GM18867 (cell line): ENCODE data around the gene RPS6KA4.

Experiments
- ATAC-seq: cut with Tn5 transposase; IDR thresholded peaks from one replicate; pipeline ENCODE4 v1.9.1; 2021; ENCODE audit warnings: mild to moderate bottlenecking, moderate library complexity; ENCODE audit not compliant: unreplicated experiment

The RPS6KA4 gene

DNA sequence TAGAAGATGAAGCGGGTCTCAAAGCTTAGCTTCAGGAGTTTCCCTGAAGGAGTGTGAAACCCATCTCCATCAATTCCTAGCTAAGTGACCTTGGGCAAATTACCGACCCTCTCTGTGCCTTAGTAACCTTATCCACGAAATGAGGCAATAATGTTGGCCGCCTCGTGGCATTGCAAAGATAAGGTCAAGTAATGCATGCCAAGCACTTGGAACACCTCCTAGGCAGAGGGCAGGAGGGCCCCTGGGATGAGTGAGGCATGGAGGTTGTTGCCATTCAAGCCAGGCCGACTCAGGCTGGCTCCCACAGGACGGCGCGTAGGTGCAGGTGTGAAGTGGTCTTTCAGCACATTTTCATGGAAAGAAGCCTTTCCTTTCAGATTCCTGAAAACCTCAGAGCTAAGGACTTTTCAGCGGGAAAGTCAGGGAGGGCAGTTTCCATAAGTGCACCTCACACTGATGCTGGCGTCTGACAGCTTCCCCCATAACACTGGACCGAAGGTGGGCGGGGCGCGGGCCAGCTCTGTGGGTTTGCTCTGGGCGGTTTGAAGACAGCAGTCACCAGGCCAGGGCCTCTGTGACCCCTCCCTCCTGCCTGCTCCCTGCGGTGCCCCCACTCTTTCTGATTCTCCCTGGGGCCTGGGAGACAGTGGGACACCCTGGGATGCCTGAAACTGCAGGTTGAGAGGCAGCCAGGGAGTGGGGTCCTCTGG lies 25.2 kb downstream of the RPS6KA4 start:
- no peak for ATAC-seq

DNA sequence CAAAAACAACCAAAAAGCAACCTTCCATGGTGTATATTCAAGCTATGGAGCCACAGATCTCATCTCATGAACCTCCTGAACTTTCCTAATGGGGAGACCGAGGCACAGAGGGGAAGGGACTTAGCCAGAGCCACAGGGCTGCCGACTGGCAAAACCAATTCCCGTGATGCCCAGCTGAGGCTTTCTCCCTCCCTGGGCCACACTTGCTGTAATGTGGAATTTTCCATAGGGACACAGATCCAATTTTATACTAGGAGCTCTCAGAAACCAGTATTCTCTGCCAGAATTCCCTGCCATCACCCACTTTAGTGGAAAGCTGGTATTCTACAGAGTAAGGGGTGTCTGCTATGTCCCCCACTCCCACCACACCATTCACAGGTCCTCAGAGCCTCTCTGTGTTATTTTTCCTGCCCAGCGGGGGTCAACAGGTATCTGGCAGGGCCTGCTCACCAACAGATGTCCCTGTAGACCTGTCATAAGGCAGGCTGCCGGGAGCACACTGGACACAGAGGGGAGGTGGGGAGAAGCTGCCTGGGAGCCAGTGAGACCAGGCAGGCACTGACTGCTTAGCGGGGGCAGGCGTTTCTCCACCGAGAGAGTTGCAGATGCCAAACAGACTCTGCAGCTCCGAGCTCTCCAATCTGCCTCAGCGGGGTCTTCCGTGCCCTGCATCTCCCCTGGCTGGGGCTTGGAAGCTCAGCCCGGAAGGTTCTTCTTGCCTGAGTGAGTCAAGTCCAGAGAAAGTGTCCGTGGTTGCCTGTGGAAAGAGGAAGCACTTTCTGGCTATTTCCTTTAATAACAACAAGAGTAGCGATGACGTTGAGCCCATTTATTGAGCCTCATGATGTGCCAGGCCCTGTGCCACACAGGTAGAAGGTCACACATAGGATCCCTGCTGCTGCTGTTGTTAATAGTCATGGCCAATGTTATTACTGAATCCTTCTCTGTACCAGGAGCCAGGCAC lies 26.3 kb downstream of the RPS6KA4 start:
- no peak for ATAC-seq

DNA sequence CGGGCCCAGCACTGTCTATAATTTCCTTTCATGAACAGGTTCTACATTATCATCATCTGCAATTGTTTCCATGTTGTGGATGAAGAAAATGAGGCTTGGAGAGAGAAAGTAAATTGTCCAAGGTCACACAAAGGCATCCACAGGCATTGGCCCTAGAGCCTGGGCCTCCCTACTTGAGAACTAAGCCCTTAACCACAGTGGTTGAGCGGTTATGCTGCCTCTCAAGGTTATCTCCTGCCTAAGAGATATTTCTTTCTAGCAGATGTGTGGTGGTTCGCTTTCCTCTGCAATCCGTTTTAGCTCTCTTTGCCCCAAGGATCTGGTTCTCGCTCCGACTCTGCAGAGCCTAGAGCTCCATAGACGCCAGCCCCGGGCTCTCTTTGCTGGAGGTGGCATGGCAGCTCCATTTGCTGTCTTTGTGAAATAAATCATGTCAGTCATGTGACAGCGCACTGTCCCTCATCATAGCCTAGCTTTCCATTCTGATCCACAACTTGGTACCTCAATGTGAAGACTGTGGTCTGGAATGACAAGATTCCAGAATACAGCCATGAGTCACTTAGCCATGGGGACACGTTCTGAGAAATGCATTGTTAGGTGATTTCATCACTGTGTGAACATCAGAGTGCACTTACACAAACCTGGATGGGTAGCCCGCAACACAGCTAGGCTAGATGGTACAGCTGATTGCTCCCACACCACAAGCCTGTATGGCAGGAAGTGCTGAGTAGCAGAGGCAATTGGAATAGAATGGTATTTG lies 27.2 kb downstream of the RPS6KA4 start:
- ATAC-seq: no peak

DNA sequence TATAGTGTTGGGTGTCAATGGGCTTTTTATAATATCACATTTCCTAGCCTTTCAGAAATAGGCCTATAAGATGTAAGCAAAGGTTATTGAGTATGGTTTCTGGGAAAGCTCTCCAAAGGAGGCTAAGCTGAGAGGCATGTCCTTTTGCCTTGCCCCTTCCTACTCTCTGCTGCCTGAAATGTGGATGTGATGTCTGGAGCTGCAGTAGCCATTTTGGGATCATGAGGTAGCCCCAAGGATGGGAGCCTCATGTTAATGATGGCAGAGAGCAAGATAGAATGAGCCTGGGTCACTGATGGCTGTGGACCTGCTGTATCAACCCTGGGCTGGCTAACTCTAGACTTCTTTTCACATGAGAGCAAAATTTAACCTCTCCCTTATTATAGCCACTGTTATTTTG lies 29.0 kb downstream of the RPS6KA4 start:
- no peak for ATAC-seq

DNA sequence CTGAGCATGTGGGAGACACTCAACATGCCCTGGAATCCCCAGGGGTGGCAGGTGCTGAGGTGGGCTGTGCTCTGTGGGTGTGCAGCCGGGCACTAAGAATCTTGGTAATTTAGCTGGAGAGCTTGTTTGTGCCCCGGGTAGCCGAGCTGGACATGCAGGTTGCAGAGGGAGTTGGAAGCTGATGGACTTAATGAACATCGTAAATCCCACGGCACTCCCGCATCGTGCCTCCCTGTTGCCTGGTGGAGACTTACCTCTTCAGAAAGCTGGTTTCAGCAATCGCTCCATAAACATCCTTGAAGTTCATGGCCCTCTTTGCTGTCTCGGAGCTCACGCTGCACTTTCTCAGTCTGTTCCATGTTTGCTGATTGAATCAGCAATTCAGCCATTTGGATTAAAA lies 29.9 kb downstream of the RPS6KA4 start:
- ATAC-seq: no peak

DNA sequence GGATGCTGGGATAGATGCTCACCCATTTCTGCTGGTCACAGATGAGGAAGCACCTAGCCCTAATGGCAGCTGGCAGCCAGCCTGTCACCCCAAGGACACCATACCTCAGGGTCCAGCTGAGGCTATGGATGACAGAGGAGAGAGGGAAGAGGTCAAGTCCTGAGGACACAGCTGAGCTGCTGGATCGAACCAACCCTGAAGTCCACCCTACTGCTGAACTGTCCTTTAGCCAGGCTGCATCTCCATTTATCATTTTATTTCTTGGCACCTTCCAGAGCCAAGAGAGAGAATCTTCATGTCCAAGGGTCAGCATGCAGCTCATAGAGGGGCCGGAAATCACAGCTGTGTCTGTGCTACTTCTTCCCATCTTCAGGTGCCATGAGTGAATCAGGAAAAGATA lies 30.9 kb downstream of the RPS6KA4 start:
- ATAC-seq: no peak

DNA sequence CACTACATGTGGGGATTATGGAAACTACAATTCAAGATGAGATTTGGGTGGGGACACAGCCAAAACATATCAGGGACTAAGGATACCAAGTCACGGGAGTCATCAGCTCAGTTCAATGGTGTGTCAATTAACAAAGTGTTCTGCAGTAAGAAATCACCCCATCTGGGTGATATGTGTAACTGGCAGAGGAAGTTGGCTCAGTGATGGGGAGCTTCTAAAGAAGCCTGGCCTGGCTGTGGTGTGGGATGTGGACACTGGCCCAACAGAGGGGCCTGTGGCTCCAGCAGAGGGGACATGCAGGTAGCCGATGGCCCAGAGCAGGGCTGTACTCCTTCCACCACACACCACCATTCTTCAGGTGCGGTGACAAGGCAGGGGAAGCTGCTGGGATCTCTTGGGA lies 31.6 kb downstream of the RPS6KA4 start:
- no peak for ATAC-seq

DNA sequence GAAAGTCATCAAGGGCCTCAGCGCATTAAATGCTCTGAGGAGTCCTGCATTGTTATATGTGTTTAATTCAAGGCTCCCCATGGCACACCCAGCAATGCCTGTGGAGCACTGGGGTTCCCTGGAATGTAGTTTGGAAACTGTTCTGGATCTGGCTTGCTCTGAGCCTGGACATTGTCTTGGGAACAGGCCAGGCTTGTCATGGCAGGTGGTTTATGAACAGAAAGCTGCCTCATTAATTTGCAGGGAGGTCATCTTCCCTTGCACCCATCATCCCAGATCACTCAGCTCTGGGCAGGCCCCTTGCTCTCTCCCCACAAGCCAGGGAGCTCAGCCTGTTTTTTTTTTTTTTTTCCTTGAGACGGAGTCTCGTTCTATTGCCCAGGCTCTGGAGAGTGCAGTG lies 32.9 kb downstream of the RPS6KA4 start:
- no peak for ATAC-seq

DNA sequence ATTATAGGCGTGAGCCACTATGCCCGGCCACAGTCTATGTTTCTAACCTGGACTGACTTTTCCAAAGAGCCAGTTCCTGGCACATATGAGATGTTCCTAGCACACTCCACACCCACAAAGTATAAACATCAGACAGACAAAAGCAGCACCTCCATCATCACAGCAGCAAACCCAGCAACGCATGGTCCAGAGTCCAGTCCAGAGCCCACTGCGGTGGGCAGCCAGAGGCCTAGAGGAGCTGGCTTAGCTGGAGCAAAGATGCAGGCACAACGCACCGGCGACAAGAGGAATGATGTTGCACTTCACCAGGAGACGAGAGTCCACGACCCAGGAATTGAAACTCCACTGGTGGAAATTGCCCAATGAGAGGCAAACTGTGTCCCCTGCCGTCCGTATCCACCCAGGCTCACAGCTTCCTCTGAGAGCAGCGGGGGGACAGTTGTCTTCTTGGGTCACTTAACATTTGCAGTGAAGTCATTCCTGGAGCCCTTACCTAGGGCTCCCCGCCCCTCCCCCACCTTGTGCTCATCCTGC lies 36.6 kb downstream of the RPS6KA4 start:
- no peak for ATAC-seq

DNA sequence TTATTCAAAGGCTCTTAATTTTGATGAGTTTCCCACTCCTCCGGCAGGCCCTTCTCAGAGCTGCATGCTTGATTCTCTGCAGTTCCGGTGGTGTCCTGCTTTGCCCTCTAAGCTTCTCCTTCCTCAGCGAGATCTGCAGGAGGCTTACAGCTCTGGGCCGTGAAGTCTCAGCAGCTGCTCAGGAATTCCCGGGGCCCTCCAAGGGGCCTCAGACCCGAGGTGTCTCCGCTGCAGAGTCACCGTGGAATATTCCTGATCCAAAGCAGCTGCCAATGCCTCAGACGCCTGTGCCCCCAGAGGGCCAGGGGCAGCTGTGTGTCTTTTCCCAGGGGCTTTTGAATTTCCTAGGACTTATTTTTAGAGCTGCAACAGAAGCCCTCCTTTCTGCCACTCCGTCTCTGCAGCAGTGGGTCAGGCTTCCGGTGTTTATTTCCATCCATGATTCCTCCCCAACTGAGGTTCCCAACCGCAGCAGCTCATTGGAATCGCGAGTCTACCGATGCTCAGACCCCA lies 37.2 kb downstream of the RPS6KA4 start:
- no peak for ATAC-seq

DNA sequence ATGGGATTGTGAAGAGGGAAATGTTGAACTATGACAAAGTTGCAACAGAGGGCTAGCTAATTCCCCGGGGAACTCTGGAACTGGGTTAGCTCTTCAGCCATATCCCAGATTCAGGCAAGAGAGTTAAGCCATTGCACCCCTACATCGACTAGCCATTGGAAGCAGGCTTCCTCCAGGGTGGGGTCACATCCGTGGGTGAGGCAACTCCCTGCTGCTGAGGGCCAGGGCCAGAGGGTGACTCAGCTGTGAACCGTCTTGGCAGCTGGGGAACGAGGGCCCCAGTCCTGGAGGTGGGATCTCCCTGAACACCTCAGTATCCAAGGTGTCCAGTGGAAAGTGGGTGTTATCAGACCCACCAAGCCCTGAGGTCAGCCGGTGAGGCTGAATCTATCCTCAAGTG lies 41.1 kb downstream of the RPS6KA4 start:
- no peak for ATAC-seq

DNA sequence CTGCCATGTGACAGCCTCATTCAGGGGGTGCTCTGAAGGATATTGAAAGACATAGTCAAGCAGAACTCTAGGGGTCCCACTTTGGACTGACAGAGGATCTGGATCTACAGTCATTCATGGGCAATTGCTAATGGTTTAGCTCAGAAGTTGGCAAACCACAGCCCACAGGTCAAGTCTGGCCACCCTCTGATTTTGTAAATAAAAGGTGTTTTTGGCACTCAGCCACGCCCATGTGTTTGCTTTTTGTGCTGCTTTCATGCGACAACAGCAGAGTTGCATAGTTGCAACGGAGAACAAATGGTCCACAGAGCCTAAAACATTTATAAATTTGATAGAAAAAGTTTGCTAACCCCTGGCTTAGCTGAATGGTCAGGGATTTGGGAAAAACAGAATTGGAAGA lies 41.7 kb downstream of the RPS6KA4 start:
- no peak for ATAC-seq

DNA sequence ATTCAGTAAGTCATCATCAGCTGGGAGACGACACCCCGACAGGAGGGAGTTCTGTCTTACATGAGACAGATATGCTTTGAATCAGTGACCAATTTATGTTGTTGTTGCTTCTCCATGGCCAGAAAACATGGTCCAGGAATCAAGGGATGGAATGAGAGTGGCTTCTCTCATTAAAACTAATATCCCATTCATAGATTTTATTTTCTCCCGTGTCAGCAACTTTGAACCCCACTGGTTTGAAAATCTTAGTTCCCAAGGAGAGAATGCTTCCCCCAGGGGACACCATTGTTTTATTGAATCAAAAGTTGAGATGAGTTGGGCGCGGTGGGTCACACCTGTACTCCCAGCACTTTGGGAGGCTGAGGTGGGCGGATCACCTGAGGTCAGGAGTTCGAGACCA lies 42.8 kb downstream of the RPS6KA4 start:
- ATAC-seq: no peak

DNA sequence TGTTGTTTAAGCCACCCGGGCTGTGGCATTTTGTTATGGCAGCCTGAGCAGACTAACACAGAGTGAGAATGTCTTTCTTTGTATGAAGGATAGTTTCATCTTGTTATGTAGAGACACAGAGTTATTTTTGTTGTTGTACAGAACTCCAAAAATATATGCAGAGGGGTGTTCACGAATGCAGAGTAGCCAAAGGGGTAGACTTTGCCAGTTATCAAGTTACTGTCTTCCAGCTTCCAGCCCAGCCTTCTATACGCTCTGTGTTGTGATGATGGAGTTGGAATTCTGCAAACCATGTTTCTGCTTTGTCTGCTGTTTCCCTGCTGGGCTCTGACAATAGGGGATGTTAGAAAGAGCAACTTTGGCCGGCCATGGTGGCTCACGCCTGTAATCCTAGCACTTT lies 44.1 kb downstream of the RPS6KA4 start:
- no peak for ATAC-seq

DNA sequence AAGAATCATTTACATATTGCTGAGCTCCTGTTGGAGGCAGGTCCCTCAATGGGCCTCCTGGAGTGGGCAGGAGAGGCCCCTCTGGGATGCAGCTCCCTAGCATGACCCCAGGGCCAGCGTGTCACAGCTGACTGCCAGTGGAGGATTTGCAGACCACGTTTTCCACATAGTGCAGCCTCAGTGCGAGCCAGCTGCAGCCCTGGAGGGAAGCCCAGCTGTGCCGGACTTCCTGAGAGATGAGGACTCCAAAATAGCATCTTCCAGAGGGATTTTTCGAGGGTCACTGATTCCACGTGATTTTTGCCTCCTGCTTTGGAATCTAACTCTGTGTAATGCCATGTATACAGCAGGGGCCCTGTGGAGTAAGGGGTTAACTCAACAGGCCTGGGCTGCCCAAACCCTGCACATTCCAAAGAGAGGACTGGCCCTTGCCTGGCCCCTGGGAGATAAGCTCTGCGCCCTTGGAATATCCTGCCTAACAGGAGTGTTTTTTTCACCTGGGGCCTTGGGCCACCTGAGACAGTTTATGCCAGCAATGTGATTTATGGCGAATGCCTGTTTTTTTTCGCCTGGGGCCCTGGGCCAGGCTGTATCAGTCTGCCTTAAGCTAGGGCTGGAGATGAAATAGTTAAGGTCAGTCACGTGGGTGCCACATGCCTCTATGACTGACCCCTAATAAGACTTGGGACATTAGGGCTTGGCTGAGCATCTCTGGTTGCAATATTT lies 47.4 kb downstream of the RPS6KA4 start:
- ATAC-seq: no peak

DNA sequence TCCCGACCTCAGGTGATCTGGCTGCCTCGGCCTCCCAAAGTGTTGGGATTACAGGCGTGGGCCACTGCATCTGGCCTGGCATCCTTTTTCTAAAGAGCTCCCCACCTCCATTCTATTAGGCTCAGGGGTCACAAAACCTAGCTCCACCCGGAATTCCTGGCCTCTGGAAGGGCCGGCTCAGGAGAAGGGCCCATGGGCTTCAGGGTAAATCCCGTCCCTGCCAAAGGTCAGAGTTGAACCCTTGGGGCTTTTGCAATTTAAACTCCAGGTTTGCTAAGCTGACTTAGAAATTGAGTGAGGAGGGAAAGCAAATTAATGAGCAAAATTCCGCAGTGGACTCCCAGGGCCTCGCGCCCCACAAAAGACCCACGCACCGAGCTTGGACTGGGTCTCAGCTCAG lies 48.3 kb downstream of the RPS6KA4 start:
- no peak for ATAC-seq

DNA sequence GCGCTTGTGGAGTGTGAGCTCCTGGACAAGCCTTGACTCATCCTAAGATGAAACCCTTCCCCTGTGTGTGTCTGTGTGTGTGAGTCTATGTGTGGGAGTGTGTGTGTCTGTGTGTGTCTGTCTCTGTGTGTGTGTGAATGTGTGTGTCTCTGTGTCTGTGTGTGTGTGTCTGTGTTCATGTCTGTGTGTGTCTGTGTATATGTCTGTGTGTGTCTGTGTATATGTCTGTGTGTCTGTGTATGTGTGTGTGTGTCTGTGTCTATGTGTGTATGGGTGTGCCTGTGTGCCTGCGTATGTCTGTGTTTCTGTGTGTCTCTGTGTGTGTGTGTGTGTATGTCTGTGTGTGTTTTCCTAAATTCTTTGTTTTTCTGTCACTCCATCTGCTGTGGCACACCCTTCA lies 48.7 kb downstream of the RPS6KA4 start:
- no peak for ATAC-seq

DNA sequence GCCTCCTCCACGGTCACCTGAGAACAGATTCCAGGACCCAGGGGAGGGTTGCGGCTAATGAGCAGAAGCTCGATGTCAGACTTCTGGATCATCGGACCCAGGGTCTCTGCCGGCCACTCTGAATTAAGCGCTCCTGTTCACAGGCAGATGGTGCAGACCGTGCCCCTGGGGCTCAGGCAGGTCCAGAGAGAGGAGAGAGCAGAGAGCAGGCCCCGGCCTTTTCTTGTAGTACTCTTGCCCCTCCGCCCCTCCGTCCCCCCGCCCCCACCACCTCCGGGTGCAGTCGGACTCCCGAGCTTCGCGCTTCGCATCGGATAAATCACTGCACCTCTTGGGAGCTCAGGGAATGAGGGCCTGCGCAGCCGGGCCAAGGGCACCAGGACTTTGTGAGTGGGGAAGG lies 50.3 kb downstream of the RPS6KA4 start:
- ATAC-seq: no peak

DNA sequence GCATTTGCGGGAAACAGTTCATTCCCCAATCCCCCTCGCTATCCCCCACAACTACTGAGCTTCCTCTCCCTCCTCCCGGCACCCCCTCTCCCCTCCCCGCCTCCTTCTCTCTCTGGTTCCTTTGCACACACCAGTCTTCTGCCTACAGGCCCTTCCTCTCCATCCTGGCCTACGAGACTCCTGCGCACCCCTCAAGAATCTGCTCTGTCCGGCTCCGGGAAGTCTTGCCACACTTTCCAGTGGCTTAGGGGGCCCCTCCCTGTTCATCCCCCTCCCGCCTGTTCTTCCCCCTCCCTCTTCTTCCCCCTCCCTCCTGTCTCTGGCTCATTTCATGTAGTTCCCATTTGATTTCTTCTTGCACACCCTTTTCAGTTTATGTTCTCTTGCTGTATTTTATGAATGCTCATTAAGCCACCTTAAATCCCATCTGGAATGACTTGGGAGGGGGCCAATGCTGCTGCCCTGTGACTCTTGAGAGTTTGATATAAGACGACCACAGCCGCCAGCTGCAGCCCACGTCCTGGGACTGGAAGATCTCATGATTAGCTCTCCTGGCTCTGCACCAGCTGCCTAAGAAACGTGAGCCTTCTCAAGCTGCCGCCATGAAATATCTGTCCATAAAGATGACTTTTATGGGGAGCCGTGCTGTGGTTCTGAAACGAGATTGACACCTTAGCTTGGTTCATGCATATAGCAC lies 50.9 kb downstream of the RPS6KA4 start:
- no peak for ATAC-seq

DNA sequence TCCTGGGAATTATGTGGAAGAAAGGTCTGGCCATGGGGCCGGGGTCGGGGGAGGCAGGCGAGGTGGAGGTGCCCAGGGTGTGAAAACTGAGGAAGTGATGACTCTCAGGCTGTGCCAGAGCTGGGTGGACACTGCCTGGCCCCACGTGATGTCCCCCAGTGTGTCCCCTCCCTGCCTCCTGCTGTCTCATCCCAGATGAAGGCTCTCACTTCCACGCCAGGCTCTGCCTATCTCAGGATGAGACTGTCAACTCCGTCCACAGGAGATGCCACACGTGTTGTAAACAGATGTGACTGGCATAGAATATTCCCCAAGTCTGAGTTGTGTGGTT lies 51.4 kb downstream of the RPS6KA4 start:
- no peak for ATAC-seq
